Stimulated activated CD8-positive, alpha-beta memory T cell treated with anti-CD3 and anti-CD28 coated beads, Interleukin-4, amount 100 ng/mL, for 24 hours (primary cell): ENCODE data around the gene DHX15.
"Not testable (repeated sequence)": the region's sequence is repeated elsewhere in the genome, so short reads cannot be mapped to it uniquely, and the experiment has no call there.

Experiments
- DNase-seq: peaks from one replicate; pipeline ENCODE4 v3.0.0-alpha.2; 2020; ENCODE audit warnings: low read depth

Gene DHX15

DNA sequence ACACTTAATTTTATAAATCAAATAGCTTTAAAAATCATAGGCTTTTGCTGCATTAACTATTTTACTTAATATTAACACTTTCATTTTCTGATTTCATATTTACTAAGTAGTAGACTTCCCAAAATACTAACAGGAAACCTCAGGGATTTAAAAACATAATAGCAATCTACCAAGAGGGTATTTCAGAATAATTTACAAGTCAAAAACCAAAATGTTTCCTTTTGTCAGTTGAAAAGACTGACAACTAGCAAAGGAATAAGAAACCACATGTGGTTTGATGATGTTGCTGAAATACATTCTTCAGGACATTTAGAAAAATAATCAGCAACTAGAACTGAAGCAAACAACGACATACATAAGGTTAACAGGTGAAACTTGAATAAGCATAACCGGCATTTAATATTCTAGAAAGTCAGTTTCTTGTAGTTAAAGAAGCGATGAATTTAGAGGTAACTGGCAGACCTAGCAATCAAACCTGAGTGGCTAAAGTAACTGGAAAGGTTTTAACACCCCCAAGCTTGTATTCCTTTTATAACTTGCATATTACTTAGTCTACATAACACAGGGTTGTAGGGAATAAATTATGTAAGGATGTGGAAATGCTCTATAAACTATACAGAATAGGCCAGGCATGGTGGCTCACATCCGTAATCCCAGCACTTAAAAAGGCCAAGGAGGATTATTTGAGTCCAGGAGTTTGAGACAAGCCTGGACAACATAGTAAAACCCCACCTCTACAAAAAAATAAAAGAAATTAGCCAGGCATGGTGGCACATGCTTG, 40.0 kb downstream of the DHX15 start:
- DNase-seq: no peak

DNA sequence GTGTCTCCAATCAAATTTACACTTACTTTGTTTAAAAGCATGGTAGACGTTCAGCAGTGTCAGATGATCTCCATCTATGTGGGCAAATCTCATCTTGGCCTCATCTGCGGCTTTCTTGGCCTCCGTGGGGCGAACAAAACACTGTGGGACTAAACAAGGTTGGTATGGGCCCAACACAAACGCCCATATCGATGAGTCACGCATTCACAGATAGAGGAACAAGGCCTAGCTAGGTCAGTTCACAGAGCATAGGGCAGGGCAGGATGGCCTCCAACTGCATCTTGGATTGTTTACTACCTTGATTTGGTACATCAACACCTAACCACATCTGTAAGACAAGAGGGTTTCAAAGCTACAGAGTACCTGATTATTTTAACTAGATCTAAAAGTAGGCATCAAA, 47.3 kb downstream of the DHX15 start:
- no peak for DNase-seq

DNA sequence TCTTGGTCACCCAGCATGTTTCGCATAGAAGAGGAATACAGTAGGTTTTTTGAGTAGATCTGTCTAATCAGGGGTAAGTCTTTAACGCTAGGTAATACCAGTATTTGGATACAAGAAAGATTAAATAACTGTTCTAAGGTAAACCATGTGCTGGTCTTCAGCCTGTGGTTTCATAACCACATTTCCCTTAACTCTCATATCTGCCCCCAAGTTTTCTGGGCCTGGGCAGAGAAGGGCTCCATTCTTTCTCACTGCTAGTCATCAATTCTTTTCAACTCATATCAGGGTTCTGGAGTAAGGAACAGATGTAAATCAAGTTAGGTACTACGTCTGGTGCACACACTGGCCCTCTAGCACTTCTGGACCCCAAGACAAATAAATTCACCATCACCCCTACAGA, 49.0 kb downstream of the DHX15 start:
- DNase-seq: no peak

DNA sequence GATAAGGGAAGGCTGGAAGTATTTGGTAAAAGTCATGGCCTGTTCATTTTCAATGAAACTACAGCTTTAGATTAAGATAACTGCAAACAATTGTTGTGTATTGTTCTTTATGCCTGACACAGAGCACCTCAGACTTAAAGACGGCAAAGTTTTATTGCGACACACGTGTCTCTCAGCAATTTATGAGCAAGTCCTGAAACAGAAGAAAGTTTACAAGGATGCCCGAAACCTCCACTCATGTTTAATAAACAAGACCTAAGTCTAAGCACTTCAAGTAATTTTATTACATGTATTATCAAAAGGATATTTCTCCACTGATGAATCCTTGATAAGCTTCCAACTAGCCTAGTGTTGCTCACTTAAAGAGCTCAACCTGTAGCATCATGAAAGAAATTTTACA, 51.0 kb downstream of the DHX15 start:
- no peak for DNase-seq

DNA sequence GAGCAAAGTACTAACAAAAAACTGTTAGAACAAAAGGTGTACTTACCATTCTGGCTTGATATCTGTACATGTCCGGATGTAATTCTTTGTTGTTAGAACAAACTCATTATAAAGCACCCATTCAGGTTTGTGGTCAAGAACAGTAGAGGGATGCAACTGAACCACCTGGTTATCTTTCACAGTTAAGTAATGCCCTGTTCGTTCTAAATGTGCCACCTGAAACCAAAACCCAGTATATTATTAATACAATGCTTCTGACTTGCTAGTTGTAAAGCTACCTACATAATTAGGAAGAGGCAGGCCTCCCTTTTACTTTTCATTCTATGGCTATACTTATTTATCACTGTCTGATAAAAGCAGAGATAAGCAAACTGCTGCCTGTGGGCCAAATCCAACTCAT, 54.8 kb downstream of the DHX15 start:
- no peak for DNase-seq

DNA sequence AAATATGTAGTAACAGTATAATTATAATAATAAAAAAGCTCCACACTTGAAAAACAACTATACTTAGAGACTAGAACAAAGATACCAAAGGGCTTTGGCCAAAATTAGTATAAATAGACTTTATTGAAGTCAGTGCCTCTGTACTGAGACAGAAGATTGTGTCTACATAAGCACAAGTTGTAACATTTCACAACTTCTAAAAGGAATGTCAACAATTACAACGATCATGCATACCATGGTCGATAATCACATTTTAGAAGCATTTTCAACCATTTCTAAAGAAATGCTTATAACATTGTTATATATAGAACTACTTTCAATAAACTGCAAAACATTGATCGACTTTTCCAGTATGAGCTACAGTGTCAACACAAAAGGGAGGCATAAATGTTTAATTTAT, 57.0 kb downstream of the DHX15 start:
- DNase-seq: no peak

DNA sequence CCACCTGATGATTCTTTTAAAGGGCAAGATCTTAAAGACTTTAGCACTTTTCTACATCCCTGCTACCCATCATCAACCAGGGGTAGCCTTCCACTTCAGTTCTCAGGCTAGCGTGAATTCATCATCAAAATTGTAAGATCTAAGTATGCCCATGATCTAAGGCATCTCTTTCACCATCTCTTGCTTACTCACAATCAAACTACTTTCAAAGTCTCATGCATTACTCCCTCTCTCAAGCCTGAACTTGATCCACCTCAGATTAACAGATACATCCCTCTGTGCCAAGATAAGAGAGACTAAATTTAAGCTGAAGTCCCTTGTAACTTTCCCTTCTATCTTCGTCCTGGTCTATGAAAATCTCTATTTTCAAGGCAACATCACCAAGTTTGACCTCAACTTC, 62.8 kb downstream of the DHX15 start:
- no peak for DNase-seq

DNA sequence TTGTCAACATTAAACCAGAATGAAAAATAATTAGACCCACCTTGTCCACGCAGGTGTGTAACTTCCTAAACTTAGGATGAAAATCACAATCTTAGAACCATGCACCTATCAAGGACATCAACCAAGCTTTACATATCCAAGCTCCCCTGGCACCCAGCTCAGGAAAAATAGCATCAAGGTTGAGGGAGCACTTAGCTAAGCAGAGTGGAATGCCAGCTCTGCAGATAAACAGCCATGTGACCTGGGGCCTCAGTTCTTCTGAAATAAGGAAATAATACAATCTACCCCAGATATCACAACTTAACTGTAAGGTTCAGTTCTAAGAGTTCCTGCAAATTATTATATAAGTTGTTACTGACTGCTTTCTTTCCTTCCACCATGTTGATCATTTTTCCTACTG, 64.7 kb downstream of the DHX15 start:
- DNase-seq: no peak

DNA sequence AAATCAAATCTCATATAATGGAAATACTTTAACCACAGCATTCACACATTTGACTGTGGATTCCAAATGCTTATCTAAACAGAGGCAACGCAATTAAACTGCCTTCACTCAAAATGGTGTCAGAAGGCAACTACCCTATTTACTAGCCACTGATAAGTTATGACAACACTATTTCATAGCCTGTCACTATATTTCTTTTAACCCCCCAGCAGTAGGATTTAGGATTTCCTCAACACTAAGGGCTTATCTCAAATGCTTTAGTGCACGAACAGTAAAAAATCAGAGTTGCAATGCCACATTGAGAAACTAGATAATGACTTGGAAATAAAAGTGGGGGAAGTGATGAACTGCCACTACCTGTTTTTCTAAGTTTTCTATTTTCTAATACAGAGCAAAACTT, 66.7 kb downstream of the DHX15 start:
- DNase-seq: no peak

DNA sequence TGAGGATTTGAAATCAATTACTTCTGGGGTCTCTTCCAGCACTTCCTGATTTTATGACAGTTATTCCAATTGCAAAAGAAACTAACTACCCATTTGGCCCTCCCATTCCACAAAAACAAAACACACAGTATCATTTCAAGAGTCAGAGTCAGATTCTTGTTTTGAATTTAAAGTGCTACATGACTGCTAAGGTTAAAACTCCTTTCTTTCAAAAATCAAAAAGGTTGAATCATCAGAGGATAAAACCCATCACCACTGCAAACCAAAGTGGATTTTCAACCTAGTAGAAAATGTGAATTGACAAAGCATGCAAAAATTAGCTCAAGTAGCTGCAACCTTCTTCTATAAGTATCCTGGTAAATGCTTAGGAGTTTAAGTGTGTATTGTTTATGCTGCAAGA, 67.4 kb downstream of the DHX15 start:
- DNase-seq: no peak

DNA sequence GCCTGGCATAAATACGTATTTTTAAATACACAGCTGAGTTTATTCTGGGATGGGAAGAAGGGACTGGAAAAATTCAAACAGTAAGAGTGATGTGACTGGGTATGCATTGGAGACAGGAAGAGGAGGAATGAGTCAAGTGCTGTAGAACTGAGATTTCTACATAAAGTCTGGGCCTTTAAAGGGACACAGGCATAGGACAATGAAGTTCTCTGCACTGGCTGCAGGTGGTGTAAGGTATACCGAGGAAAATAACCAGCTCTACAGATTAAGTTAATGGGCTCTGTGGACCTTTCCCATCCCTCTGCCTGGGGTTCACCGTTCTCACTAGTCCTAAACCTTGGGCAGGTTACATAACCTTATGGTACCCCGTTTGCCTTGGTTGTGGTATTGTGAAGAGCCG, 68.7 kb downstream of the DHX15 start:
- no peak for DNase-seq

DNA sequence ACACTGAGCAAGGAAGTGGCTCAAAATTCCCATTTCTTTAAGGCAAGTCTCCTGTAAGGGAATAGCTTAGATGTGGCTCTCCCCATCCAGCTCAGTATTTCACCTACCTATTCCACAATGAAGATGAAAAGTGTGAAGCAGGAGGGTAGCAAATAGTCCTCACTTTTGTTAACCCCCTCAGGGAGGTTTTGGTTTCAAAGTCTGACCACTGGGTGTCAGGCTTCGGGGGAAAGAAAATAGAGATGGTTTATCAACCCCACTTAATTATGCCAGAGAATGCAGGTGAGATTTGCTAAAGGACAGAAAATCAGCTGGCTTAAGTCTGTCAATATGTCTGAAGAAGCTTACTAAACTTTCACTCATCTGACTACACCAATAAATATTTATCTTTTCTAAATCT, 69.5 kb downstream of the DHX15 start:
- DNase-seq: no peak

DNA sequence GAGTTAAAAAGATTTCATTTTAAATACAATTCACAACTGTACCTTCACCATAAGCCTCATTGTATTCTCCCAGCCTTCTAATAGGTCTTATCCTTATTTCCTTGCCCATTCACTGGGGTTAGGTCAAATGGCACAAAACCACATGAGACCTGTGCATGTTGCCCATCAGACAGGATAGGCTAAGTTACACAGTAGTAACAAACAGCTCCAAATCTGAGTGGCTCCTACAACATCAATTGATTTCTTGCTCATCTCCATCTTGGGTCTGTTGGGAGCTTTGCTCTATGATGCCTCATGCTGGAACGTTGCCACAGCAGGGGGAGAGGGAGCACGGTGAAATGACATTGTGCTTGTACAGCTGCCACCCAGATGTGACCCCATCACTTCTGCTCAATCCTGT, 70.6 kb downstream of the DHX15 start:
- no peak for DNase-seq

DNA sequence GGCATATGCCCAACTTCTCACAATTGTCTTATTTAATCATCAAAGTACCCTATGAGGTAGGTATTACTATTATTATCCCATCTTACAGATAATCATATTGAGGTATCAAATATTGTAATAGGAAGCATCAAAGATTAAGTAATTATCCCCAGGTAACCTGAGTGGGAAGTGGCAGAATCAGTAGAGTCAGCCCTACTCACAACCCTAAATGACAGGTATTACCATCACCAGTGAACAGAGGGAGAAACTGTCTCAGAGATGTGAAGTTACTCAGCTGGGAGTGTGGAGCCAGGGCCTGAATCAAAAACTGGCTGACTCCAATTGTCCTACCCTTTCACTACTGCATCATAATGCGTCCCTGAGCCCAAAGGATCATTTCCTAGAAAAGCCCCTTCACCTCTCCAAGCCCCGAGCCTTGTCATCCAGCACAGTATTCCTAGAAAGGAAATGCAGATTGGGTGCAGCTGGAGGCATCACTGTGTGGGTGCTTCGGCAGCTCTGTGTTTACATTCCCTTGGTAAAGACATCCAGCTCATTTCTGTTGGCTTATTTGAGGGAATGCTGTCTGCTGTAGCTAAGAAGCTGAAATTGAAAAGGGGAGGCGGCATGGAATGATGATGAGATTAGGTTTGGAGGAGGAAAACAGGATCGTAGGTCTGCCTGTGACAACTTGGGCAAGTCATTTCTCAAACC, 72.8 kb downstream of the DHX15 start:
- no peak for DNase-seq

DNA sequence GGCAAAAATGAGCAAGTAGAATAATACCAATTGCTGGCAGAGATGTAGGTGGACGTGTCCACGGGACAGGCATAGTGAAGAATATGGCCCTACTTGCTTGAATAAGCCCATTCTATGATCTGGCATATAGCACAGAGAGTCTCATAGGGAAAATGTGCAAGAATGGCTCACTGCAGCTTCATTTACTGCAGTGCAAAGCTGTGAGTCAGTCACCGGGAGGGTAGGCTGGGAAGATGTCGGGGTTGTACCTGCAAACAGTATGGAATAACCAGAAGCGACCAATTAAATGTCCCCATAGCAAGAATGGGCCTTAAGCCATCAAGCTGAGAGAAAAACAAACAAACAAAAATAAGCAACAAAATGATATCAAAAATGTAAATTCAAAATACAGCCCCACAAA, 74.3 kb downstream of the DHX15 start:
- DNase-seq: no peak

DNA sequence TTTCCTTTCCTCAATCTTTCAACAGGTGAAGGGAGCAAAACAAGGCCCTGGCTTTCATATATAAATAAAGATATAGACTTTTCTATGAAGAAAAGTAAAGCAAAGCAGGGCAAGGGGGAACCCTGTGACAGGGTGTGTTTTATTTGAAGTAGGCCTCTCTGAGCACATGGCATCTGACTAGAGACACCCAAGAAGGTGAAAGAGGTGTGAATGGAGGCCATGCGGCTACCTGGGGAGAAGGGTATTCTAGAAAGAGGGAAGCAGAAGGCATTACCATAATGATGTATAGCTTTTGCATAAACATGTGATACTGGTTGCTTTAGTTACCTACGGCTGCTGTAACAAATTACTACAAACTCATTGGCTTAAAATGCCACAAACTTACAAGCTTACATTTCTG, 75.8 kb downstream of the DHX15 start:
- DNase-seq: no peak

DNA sequence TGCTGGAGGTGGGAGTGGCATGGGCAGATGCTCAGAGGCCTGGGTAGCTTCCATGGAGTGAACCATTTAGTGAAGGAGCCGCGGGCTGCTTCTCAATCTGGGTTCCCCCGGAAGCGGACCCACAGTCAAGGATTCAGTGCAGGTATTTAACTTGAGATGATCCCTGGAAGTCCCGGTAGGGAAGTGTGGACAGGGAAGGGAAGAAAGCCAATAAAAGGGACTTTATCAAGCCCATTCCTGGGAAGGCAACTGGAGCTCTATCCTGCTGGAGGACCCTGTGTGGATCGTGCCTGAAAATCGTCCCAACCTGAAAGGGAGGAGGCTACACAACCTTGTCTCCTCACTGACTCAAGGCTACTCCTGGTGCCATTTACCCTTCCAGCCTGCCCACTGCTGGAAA, 76.9 kb downstream of the DHX15 start:
- DNase-seq: no peak

DNA sequence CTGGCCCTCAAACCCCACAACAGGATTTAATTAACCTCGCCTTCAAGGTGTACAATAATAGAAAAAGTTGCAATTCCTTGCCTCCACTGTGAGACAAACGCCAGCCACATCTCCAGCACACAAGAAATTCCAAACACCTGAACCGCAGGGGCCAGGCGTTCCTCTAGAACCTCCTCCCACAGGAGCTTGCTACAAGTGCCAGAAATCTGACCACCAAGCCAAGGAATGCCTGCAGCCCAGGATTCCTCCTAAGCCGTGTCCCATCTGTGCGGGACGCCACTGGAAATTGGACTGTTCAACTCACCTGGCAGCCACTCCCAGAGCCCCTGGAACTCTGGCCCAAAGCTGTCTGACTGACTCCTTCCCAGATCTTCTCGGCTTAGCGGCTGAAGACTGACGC, 81.3 kb downstream of the DHX15 start:
- not testable (repeated sequence) for DNase-seq

DNA sequence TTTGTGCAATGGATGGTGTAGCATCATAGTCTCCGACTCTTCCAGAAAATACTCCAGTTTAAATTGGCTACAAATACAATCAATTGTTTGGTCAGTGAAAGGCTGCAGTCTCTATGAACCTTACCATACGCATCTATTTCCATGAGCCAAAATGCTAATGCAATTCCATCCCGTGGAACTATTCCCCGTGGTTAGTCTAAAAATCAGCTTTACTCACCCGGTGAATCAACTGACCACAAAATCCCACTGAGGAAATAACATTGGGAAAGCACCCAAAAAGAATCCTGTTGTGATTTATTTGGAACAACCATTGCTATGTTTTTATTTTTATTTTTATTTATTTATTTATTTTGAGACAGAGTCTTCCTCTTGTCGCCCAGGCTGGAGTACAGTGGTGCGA, 87.1 kb downstream of the DHX15 start:
- no peak for DNase-seq

DNA sequence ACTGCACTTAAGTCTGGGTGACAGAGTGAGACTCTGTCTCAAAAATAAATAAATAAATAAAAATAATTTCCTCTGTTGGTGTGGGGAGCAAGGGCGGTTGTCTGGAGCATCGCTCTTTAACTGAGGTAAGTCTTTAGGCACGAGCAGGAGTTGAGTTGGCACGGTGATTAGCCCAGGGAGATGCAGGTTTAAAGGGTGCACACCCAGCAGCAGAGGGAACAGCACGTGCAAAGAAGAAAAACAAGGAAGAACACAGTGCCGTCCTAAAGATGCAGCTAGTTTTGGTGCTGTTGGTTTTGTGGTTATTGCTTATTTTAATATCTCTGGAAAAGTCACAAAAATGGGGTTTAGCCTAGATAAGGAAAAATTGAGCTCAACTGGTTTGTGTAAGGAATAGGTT, 87.8 kb downstream of the DHX15 start:
- DNase-seq: no peak

DNA sequence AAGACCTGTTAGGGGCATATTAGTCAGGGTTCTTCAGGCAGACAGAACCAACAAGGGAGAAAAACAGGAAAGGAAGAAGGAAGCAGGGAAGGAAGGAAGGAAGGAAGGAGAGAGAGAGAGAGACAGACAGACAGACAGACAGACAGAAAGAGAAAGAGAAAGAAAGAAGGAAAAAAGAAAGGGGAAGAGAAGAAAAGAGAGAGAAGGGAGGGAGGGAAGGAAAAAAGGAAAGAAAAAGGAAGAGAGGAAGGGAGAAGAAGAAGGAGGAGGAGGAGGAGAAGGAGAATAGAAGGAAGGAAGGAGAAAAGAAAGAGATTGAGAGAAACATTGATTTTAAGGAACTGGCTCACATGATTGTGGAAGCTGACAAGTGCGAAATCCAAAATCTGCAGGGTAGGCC, 89.0 kb downstream of the DHX15 start:
- no peak for DNase-seq

DNA sequence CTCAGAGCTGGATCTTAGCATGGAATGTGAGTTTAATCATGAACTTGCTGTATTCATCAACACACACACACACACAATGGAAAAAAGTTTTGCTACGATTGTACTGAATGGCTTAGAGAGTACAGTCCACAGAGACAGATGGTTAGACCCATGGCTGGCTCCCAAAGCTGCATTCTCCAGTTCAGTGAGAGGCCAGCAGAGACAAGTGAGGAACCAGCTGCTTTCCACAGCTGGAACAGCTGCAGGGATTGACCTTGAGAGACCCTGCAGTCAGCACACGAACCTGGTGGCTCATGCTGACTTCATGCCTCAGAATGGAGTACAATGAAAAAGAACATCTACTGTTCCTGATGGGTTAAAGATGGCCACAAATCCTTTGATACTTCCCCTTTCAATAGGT, 94.5 kb downstream of the DHX15 start:
- DNase-seq: no peak

DNA sequence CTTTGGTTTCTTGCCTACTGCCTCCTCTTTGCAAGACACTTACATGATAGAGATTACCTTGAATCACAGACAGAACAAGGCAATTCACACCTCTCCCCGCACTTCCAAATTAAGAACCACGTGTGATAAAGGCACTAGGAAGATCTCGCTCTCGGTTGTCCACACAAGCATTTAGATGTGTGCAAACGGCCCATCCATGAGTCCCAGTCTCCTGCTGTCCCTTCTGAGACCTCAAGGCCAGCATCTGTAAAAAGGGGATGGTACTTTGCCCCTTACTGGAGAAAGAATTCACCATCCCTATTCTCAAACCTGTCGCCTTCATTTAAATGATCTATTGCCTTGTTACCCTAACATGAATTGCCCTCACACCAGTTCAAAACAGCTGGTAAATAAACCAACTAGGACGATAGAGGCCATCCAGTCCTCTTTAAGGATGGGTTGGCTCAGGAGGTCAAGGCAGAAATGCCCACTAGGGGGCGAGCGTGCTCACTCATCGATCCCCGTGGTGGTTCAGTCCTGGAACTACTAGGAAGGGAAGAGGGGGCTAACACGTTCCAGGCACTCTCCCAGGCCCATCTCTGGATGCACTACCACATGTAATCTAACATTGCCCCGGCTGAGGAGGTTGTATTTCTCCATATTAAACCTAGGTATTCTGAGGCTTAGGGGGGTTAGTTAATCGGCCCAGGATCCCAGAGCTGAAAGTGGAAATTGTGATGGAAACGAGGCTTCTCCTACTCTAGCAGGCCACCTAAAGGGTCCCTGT, 95.8 kb downstream of the DHX15 start:
- peak; percentile 42 for DNase-seq
